Astrocyte (in vitro differentiated cells and primary cell): ENCODE data around the gene C14orf119. TPM values are rescaled to one million over a fixed set of nuclear protein-coding genes. Genes with fewer than 3 reads are reported as not detected.
A peak's percentile ranks its signal among the peaks of the same experiment; 100 is the strongest.

Source experiments
- DNase-seq: peaks from one replicate; pipeline ENCODE4 v3.0.0-alpha.2; 2010; ENCODE audit warnings: low read depth
- FAIRE-seq: peaks from 2 replicates; lab custom pipeline; 2011; peaks lifted over from hg19 to GRCh38; lab: Jason Lieb, UNC
- H2AFZ ChIP-seq: 2 replicates; pipeline ENCODE4 v1.6.0; 2012; ENCODE audit warnings: low read depth, low read length, inconsistent platforms
- H3K27ac ChIP-seq: 2 replicates; pipeline ENCODE4 v1.5.1; 2011; ENCODE audit warnings: low read depth, low read length, inconsistent platforms
- H3K27me3 ChIP-seq: 2 replicates; pipeline ENCODE4 v1.6.0; 2011; ENCODE audit warnings: low read length, inconsistent platforms; ENCODE audit not compliant: insufficient read depth
- H3K36me3 ChIP-seq: 2 replicates; pipeline ENCODE4 v1.5.1; 2011; ENCODE audit warnings: low read length, inconsistent platforms; ENCODE audit not compliant: insufficient read depth
- H3K4me1 ChIP-seq: 2 replicates; pipeline ENCODE4 v1.5.1; 2011; ENCODE audit warnings: low read length, inconsistent platforms; ENCODE audit not compliant: insufficient read depth
- H3K4me2 ChIP-seq: 2 replicates; pipeline ENCODE4 v1.6.0; 2012; ENCODE audit warnings: low read length, inconsistent platforms
- H3K4me3 ChIP-seq: 2 replicates; pipeline ENCODE4 v1.5.1; 2011; ENCODE audit warnings: low read depth, mild to moderate bottlenecking, low read length, inconsistent platforms; ENCODE audit not compliant: insufficient read depth
- H3K79me2 ChIP-seq: 2 replicates; pipeline ENCODE4 v1.6.0; 2012; ENCODE audit warnings: mild to moderate bottlenecking, low read length, inconsistent platforms; ENCODE audit not compliant: insufficient read depth
- H3K9ac ChIP-seq: 2 replicates; pipeline ENCODE4 v1.6.0; 2012; ENCODE audit warnings: mild to moderate bottlenecking, low read length, inconsistent platforms
- H3K9me3 ChIP-seq: 2 replicates; pipeline ENCODE4 v1.5.1; 2012; ENCODE audit warnings: low read depth, mild to moderate bottlenecking, low read length, inconsistent platforms; ENCODE audit not compliant: insufficient read depth
- H4K20me1 ChIP-seq: 2 replicates; pipeline ENCODE4 v1.6.0; 2012; ENCODE audit warnings: low read length, inconsistent platforms; ENCODE audit not compliant: insufficient read depth
- H3K27ac Mint-ChIP-seq: one replicate; pipeline ENCODE4 v1.8.0; 2021; ENCODE audit warnings: mild to moderate bottlenecking, mixed read lengths; ENCODE audit not compliant: unreplicated experiment
- H3K27me3 Mint-ChIP-seq: one replicate; pipeline ENCODE4 v1.8.0; 2021; ENCODE audit warnings: low read depth, mixed read lengths; ENCODE audit not compliant: unreplicated experiment
- H3K36me3 Mint-ChIP-seq: one replicate; pipeline ENCODE4 v1.8.0; 2021; ENCODE audit warnings: low read depth, mixed read lengths; ENCODE audit not compliant: unreplicated experiment
- H3K4me1 Mint-ChIP-seq: one replicate; pipeline ENCODE4 v1.8.0; 2021; ENCODE audit warnings: low read depth, mixed read lengths; ENCODE audit not compliant: unreplicated experiment
- H3K4me3 Mint-ChIP-seq: one replicate; pipeline ENCODE4 v1.8.0; 2021; ENCODE audit warnings: mild to moderate bottlenecking, moderate library complexity, mixed read lengths; ENCODE audit not compliant: unreplicated experiment
- H3K9me3 Mint-ChIP-seq: one replicate; pipeline ENCODE4 v1.8.0; 2021; ENCODE audit warnings: mild to moderate bottlenecking, mixed read lengths; ENCODE audit not compliant: unreplicated experiment
- EZH2 ChIP-seq: IDR thresholded peaks from 2 replicates; pipeline ENCODE4 v1.6.1; 2012; ENCODE audit warnings: mild to moderate bottlenecking, low read length, inconsistent platforms; ENCODE audit not compliant: insufficient read depth
- total RNA-seq: library from RNA; stranded (reverse); gene quantifications from 2 replicates; pipeline ENCODE4 v1.2.1, GENCODE V29; 2021
- TF ChIP-seq, protein P1 (sequence below): IDR thresholded peaks from 2 replicates; pipeline ENCODE4 v1.5.1; 2011; ENCODE audit warnings: low read depth, mild to moderate bottlenecking, inconsistent platforms, low read length, moderate library complexity; ENCODE audit not compliant: insufficient read depth

The C14orf119 gene
- total RNA-seq, 1 donor from 2014 or later, result 83.9 TPM

DNA sequence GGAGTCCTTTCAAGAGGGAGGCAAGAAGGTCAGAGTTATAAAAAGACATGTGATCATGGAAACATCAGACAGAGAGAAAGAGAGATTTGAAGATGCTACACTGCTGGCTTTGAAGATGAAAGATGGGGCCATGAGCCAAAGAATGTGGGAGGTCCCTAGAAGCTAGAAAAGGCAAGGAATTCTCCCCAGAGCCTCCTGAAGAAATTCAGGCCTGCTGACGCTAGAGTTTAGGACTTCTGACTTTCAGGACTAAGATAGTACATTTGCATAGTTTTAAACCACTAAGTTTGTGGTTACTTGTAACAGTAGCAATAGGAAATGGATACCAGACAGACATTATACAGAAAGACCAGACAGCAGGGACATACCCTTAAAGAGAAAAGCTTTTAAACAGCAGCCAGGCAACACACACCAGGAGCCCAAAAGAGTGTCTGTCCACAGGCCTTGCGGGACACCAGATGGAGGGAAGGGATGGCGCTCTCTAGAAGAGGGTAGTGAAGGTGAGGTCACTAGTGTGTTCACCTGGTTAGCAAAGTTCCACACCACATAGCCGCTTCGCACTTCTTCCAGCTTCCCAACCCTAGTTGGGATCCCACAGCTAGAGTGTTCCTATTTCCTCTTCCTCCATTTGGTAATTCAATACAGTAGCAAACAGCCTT, 53.4 kb downstream of the C14orf119 start:
- H3K36me3 ChIP-seq, result no peaks in the 10 kb centered on the region
- no peak overlapping the region for H3K4me3 Mint-ChIP-seq
- H3K36me3 Mint-ChIP-seq, result peaks cover 4% of the 10 kb centered on the region
- no peaks in the 10 kb centered on the region for H3K9me3 ChIP-seq
- H3K27me3 Mint-ChIP-seq, result peaks cover 3% of the 10 kb centered on the region
- H3K4me2 ChIP-seq, result no peak overlapping the region
- H3K27ac Mint-ChIP-seq, result no peak overlapping the region
- FAIRE-seq (no peak), DNase-seq (peak; percentile 27)
- TF ChIP-seq, protein P1, sequence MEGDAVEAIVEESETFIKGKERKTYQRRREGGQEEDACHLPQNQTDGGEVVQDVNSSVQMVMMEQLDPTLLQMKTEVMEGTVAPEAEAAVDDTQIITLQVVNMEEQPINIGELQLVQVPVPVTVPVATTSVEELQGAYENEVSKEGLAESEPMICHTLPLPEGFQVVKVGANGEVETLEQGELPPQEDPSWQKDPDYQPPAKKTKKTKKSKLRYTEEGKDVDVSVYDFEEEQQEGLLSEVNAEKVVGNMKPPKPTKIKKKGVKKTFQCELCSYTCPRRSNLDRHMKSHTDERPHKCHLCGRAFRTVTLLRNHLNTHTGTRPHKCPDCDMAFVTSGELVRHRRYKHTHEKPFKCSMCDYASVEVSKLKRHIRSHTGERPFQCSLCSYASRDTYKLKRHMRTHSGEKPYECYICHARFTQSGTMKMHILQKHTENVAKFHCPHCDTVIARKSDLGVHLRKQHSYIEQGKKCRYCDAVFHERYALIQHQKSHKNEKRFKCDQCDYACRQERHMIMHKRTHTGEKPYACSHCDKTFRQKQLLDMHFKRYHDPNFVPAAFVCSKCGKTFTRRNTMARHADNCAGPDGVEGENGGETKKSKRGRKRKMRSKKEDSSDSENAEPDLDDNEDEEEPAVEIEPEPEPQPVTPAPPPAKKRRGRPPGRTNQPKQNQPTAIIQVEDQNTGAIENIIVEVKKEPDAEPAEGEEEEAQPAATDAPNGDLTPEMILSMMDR, result no peak
- no peak for TF ChIP-seq EZH2
- peaks cover 11% of the 10 kb centered on the region for H3K4me1 Mint-ChIP-seq
- H2AFZ ChIP-seq, result no peak overlapping the region
- no peak overlapping the region for H3K9ac ChIP-seq
- H3K27ac ChIP-seq, result no peak overlapping the region
- H3K4me1 ChIP-seq, result no peaks in the 10 kb centered on the region
- H3K4me3 ChIP-seq, result no peak overlapping the region
- peaks cover 10% of the 10 kb centered on the region for H3K9me3 Mint-ChIP-seq
- H3K27me3 ChIP-seq, result no peaks in the 10 kb centered on the region
- no peaks in the 10 kb centered on the region for H4K20me1 ChIP-seq
- H3K79me2 ChIP-seq, result no peaks in the 10 kb centered on the region

DNA sequence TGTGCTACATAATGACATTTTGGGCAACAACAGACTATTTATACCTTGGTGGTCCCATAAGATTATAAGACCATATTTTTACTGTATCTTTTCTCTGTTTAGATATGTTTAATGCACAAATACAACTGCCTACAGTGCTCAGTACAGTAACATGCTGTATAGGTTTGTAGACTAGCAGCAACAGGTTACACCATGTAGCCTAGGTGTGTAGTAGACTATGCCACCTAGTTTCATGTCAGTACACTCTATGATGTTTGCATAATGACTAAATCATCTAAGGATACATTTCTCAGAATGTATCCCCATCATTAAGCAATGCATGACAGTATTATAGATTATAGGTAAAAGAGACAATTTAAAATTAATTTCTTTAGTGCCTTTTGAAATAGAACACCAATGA, 54.4 kb downstream of the C14orf119 start:
- no peaks in the 10 kb centered on the region for H3K79me2 ChIP-seq
- H2AFZ ChIP-seq, result no peak overlapping the region
- no peak overlapping the region for H3K4me3 ChIP-seq
- H3K4me2 ChIP-seq, result no peak overlapping the region
- DNase-seq (no peak), FAIRE-seq (no peak)
- H3K27ac Mint-ChIP-seq, result no peak overlapping the region
- TF ChIP-seq, protein P1, result no peak
- no peak for TF ChIP-seq EZH2
- no peaks in the 10 kb centered on the region for H3K27me3 ChIP-seq
- no peak overlapping the region for H3K4me3 Mint-ChIP-seq
- H3K4me1 ChIP-seq, result peaks cover 2% of the 10 kb centered on the region
- H3K9me3 ChIP-seq, result no peaks in the 10 kb centered on the region
- peaks cover 11% of the 10 kb centered on the region for H3K4me1 Mint-ChIP-seq
- peaks cover 3% of the 10 kb centered on the region for H3K27me3 Mint-ChIP-seq
- no peak overlapping the region for H3K9ac ChIP-seq
- H3K36me3 Mint-ChIP-seq, result peaks cover 4% of the 10 kb centered on the region
- no peaks in the 10 kb centered on the region for H3K36me3 ChIP-seq
- no peak overlapping the region for H3K27ac ChIP-seq
- peaks cover 10% of the 10 kb centered on the region for H3K9me3 Mint-ChIP-seq
- no peaks in the 10 kb centered on the region for H4K20me1 ChIP-seq

Other genes starting within 250 kb of the C14orf119 start
- 142 and 157 TPM in 2 replicates for gene LRP10, start 223.8 kb upstream of the C14orf119 start, total RNA-seq
- 0.48 and 0.79 TPM in 2 replicates for gene REM2, start 212.3 kb upstream of the C14orf119 start, total RNA-seq
- 43.9 and 49.3 TPM in 2 replicates for gene RBM23, start 176.4 kb upstream of the C14orf119 start, total RNA-seq
- gene PRMT5, start 166.1 kb upstream of the C14orf119 start, total RNA-seq, result 84.2 and 91.6 TPM in 2 replicates
- gene HAUS4, start 138.4 kb upstream of the C14orf119 start, total RNA-seq, result 6.6 and 10.4 TPM in 2 replicates
- gene AJUBA, start 113.0 kb upstream of the C14orf119 start, total RNA-seq, result 117 and 146 TPM in 2 replicates
- 3.6 and 3.8 TPM in 2 replicates for gene C14orf93, start 85.4 kb upstream of the C14orf119 start, total RNA-seq
- 232 and 239 TPM in 2 replicates for gene PSMB5, start 60.6 kb upstream of the C14orf119 start, total RNA-seq
- not detected in 2 replicates for gene PSMB11, start 53.3 kb upstream of the C14orf119 start, total RNA-seq
- gene CDH24, start 38.0 kb upstream of the C14orf119 start, total RNA-seq, result 17.4 and 22.2 TPM in 2 replicates
- gene ACIN1, start 369 bp upstream of the C14orf119 start, total RNA-seq, result 186 and 208 TPM in 2 replicates
- gene CIROP, start 9.5 kb downstream of the C14orf119 start, total RNA-seq, result not detected in 2 replicates
- not detected in 2 replicates for gene CEBPE, start 23.8 kb downstream of the C14orf119 start, total RNA-seq
- 4.0 and 6.5 TPM in 2 replicates for gene SLC7A8, start 88.2 kb downstream of the C14orf119 start, total RNA-seq
- gene RNF212B, start 142.4 kb downstream of the C14orf119 start, total RNA-seq, result not detected in 2 replicates
- gene HOMEZ, start 190.6 kb downstream of the C14orf119 start, total RNA-seq, result 13.7 and 16.6 TPM in 2 replicates
- 2.1 and 3.6 TPM in 2 replicates for gene PPP1R3E, start 207.4 kb downstream of the C14orf119 start, total RNA-seq
- 19.6 and 21.4 TPM in 2 replicates for gene BCL2L2, start 211.3 kb downstream of the C14orf119 start, total RNA-seq
- gene PABPN1, start 226.0 kb downstream of the C14orf119 start, total RNA-seq, result 147 and 162 TPM in 2 replicates